GM20431 (cell line): ENCODE results near the gene MYRFL.

Experiments
- in situ Hi-C: fragments of 300-500 bp; cut with MseI, MboI; formaldehyde crosslinking; loops from one replicate; pipeline ENCODE4 v1.15.0; 2020; ENCODE audit warnings: low sequenced_read_pairs; ENCODE audit not compliant: unreplicated experiment

Gene MYRFL

DNA sequence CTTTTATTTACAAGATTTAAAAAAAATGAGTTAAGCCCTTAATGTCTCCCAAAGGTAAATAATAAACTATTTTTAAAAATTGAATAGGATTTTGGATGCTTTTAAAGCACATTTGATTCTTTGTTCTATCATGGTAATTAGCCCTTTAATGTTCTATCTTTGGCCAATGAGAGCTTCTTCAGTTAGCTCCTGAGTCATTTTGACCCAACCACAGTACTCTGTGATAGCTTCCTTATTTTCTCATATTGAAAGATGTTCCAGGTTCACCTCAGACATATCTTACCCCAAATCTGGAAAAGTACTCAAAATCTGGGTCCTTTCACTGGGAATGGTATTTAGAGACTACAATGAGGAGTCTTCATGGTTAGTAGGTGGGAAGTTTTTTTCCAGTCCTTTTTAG is 98.0 kb downstream of the MYRFL start:
- in situ Hi-C loops: no loop called here

DNA sequence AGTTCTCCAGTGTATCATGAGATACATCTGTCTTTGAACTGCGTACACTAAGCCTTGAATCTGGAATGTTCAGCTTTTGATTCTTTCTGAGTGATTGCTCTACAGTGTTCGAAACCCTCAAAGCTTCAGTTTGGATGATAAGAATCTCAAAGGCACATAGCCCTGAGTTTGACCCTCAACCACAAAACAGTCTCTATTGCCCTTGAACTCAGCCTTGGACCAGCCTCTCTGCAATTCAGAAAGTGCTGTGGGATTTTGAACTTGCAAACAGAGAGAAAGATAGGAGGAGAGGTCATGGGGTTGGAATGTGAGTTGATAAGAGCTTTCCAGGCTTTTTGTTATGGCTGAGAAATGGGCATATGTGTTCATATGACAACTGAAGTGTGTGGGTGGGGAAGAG is 100.3 kb downstream of the MYRFL start:
- in situ Hi-C loops: no loop called here

DNA sequence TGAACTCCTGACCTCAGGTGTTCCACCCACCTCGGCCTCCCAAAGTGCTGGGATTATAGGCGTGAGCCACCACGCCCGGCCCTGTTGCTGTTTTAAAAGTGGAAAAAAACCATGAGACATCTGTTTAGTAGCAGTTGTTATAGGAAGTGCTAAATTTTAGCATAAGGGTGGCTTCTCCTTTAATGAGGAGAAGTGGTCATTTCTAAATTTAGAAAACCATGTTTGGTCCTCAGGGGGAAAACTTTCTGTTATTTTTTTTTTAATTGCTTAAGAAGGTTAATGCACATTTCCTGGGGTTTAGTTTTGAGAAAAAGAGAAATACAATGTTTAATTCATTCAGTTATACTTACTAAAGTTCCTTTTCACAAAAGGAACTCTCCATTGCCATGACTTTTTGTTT is 102.1 kb downstream of the MYRFL start:
- in situ Hi-C loops: no loop called here

DNA sequence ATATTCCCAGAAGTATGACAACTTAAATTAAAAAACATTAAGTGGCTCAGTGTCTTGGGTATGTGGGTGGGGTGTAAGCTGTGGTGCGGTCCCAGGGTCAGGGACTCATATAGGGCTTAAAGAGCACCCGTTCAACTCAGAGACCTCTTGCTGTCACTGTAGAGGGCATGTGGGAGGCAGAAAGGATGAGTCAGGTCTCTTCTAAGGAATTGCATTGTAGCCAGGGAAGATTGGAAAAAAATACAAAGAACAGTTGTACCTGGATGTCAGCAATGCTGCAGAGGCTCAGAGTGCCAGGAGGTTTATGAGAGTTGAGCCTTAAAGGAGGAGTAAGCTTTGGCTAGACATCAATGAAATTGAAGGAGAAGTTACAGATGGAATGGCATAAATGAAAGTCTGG is 104.1 kb downstream of the MYRFL start:
- in situ Hi-C loops: no loop called here

DNA sequence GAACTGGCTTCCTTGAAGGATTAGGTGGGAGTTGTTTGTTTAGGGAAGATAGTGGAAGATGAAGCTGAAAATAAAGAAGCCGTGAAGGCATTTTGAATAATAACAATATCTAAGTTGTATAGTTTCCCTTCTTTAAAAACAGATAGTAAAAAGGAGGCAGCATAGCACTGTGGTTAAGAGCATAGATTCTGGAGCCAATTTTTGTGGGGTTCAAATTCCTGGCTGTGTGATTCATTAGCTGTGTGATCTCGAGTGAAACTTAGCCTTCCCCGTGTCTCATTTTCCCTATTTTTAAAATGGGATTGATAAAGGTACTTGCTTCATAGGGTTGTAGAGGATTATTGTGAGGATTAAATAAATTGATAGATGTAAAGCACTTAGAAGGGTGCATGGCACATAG is 104.5 kb downstream of the MYRFL start:
- in situ Hi-C loops: no loop called here

DNA sequence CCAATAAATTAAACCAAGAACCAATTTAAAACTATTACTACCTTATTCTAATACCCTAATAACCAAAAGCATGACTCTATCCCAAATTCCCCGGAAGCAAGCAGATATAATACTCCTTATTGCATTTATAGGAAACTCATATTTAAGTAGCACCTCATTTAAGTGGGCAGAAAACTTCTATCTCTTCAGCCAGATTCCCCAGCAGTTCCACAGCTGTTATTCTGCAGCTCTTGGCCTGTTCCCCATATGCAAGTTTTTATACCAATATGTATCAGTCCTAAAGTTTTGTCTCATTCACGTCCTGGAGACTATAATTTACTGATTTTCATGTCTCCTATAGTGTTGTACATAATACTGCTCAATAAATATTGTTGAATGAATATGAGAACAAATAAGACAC is 106.5 kb downstream of the MYRFL start:
- in situ Hi-C loops: no loop called here

DNA sequence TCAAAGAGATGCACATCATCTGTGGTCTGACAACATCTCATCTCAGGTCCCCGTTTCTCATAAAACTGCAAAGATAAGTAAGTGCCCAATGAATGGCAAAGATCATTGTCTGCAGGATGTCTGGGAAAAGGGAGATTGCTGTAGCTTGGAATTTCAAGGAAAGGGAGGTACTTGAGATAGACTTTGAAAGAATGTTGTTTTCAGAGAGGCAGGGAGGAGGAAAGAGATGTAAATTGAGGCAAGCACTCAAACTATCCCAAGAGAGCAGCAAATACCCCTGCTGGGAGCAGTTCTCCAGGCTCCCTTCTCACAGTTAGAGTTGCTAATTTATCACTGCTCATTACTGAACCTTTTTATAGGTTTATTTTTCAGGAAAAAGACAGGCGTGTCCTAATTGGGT is 107.1 kb downstream of the MYRFL start:
- in situ Hi-C loops: no loop called here

DNA sequence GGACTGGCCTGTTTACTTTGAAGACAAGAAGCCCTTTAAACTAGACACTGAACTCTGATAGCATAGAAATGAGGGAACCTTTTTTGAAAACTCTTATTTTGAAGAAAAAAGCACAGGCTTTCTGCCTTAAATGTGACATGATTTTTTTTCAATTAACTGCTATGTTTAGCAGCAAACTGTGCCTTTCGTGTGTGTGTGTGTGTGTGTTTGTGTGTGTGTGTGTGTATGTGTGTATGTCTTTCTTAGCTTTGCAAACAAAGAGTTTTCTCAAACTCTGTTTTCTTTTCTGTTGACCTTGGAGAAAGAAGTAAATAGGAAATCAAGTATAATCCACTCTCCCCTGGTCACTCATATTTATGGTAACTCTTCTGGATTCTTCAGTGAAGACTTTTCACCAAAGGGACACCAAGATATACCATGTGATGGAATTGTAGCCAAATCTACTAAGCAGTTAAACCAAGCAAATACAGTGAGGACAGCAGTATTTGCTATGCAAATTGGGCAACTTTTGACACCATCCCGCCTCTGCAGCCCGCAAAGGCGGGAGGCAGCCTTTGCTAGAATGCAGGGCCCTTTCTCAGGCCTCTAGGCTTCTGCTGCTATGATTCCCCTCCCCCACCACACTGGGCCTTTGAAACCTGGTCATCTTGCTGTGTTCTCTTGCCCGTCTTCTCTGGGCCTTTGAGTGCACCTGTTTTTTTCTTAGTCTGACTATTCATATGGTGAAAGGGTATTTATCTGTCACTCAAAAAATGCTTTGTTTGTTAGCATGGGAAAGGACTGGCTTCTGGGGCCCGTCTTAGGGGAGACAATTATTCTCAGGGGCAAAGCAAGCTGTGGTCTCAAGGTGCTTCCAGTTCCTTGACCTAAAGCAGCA is 107.9 kb downstream of the MYRFL start:
- in situ Hi-C loops: no loop called here

DNA sequence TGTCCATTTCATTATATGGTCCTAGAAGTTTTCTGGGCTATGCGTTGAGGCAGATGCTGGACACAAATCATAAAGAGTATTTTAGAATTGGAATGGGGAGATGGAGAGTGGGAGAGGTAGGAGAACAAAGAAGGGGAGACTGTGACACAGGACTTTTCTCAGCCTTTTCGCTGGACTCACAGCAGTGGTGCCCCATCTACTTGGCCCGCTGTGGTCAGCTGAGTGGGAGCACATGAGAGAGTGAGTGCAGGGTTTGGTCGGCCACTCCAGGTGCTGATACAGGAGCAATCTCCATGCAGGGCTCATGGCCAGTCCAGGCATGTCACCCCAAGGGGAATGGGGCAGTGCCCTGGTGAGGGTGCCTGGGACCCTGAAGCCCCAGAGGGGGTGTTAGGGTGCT is 109.0 kb downstream of the MYRFL start:
- in situ Hi-C loops: no loop called here

DNA sequence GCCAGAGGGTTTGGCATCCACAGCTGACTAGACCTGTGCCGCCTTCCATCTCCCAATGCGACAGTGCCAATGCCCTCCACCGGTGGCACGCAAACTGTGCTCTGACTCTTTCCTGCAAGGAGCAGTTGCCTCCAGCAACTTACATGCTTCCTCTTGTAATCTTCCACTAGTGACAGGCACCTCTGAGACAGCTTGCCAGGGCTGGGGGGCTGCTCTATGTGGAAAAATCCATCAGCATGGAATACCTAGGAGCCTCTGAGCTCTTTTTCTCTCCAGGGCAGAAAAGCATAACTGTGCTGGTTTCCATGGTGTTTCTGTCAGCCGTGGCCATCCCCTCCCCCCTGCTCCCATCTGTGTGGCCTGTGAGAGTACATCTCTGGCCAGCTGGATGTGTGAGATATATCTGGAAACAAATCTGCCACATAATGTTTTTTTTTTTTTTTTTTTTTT is 110.6 kb downstream of the MYRFL start:
- in situ Hi-C loops: no loop called here

DNA sequence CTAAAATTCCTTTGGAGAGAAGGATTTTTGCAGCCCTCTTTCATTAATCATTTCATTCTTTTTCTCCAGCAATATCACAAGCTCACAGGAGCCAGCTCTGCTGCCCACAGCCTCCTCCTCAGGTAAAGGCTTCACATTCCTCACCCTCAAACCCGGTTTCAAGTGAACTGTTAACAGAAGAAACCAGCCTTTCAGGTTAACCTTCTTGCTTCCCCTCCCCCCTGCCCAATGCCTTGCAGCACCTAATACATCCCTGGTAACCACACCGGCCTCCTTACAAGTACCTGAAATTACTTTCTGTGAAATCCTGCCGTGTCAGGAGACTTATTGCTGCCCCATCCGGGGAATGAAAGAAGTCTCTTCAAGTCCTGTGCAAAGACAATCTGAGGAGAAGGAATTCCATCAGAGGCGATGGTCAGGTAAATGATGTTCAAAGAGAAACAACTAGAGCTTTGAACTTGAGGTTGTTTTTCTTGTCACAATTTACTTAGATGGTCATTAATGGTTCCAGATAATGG is 111.2 kb downstream of the MYRFL start:
- in situ Hi-C loops: no loop called here

DNA sequence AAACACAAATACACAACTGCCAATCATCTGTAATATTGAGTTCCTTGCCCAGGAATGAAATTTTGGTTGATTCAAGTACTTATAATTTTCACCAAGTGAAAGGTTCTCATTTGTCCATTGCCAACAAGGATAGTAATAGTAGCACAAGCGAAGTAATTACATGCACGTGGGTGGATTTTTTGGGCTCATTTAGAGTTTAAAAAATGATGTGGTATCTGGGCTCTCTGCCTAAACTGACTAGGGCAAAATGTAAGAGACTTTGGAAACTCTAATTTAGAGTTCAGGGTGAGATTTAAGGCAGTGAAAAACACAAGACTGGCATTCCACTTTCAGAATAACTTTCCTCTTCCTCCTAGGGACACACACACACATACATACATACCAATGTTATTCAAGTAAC is 111.7 kb downstream of the MYRFL start:
- in situ Hi-C loops: no loop called here

DNA sequence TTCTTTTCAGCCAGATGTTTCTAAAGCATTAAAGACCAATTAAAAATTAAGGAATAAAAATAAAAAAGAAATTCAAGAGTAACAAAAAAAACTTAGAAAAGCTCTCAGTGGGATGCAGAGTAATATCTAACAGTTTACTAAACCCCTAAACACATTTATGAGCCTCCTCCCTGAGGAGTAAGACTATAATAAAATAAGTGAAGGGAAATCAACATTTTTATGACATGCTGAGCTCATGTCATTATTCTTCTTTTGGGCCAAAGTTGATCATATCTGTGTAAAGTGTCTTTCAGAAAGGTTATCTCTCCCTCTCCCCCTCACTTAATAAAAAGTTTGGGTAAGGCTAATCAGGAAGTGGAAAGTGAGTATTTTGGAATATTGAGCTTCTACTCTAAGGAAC is 122.1 kb downstream of the MYRFL start:
- in situ Hi-C loops: no loop called here

DNA sequence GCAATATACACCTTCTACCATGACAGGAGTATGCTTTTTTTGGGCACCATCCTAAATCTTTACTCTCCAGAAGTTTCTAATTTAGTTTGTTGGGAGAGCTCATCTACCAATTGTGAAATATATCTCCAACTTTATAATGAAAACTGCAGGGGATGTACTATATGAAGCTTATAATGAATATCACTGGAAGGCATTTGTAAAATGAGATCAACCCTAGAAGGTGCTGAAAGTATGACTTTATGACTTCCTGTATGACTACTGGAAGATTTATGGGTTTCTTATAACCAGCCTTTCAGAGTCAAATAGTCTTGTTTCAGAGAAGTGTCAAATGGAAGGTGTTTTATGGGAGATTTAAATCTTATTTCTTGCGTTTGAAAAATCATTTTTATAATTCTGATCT is 122.9 kb downstream of the MYRFL start:
- in situ Hi-C loops: no loop called here

DNA sequence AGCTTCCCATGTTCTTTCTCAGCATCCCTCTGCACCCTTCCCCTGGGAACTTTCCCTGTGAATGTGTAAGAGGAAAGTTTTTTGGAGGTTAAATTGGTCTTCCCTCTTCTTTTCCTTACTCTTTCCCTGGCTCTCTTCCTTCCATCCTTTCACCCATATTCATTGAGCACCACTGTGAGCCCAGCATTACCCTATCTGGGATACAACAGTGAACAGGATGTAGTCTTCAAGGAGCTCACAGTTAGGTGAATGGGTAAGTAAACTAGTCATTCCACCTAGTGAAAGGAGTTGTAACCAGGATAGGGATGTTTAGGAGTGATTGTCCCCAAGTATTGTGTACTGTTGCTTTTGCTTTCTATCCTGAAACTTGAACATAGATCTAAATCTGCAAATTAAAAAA is 123.8 kb downstream of the MYRFL start:
- in situ Hi-C loops: no loop called here

DNA sequence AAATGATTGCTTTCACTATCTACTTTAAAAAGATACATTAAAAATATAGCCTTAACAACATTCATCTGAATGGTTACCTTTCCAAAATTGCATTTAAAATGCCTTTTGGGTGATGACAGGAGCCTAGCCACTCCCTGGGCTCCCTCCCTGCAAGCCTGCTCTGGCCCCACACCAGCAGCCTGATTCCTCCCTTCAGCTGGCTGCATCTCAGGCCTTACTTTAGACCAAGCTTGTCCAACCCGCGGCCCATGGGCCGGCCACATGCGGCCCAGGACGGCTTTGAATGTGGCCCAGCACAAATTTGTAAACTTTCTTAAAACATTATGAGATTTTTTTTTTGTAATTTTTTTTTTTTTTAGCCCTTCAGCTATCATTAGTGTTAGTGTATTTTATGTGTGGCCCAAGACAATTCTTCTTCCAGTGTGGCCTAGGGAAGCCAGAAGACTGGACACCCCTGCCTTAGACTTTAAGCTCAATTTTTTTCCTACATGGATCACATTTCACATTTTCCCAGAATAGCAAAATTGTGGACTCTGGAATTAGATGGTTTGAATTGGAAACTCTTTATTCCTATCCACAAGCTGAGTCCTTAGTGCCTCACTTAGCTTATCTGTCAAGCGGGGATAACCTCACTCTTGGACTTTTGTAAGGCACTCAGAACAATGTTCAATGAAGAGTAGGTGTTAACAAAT is 124.4 kb downstream of the MYRFL start:
- in situ Hi-C loops: no loop called here

DNA sequence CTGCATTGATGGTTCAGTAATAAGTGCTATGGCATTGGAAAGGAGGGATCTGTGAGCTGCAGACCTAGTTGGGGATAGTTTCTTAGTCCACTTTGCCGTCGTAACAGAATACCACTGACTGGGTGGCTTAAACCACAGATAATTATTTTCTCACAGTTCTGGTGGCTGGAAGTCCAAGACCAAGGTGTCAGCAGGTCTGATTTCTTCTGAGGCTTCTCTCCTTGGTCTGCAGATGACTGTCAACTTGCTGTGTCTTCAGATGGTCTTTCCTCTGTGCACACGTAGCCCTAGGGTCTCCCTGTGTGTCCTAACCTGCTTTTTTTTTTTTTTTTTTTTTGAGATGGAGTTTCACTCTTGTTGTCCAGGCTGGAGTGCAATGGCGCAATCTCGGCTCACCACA is 126.1 kb downstream of the MYRFL start:
- in situ Hi-C loops: no loop called here

DNA sequence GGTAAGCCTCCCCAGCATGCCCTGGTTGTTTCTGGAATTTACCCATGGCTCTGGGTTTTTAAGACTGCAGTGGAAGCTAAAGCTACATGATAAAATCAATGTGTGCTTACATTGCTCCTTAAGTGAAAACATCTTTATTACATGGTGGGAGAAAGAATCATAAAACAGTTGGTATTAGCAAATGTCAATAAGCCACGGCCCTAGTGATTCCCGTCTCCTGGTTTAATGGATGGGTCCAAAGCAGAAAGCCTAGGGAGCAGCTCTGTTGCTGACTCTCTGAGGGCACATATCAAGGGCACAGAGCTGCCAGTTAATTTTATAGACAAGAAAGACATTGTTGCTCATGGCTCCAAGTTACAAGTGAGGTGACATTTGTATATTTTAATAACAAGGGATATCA is 127.9 kb downstream of the MYRFL start:
- in situ Hi-C loops: no loop called here

DNA sequence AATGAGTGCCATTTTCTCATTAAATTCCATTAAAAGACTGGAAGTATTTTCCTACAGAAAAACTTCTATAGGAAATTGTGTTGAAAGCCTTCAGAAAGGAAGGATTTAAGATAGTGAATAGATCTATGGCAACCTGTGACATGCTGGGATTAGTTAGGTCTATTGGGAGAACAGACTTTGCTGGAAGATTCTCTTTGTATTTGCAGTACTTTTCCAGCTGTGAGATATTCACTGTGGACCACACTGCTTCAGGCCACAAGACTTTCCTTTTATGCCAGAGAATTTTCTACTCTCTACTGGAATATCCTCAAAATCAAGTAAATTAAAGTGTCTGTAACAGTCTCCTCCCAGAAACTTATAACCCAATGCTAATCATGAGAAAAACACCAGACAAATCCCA is 136.2 kb downstream of the MYRFL start:
- in situ Hi-C loops: no loop called here

DNA sequence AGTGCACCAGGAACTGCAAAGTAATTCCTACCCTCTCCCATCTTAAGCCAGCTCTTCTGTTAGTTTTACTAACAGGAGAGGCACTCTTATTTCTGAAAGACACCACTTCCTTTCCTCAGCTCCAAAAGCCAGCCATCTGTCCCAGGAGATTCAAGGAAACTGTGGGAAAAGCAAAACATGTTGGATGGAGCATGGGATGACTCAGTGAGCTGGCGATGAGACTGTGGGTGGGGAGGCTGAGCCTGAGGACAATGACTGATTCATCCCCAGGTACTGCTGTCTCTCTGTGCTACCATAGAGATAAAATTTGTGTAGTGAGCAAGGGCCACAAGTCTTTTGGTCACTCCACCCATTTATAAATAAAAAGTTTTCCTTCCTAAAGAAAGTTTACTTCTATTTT is 141.4 kb downstream of the MYRFL start:
- in situ Hi-C loops: no loop called here

DNA sequence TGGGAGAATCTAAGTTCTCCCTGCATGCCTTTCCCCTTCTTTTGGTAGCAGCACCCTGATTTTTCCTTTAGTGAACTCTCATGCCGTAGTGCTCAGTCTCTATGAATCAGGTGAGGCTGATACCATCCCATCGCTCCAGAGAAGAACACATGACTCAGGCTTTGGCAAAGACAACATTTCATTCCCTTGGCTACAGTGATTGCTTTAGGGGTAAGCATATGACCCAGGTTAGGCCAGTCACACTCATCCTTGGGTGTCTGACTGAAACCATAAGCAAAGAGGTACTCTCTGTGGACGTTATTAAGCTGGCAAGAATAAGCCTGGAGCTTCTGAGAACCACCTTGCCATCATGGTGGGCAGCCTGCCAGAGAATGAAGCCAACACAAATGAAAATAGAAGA is 141.8 kb downstream of the MYRFL start:
- in situ Hi-C loops: no loop called here
